GM12873 (cell line): Measurements from ENCODE around the gene ALOX15B.

Experiments
- CTCF ChIP-seq: IDR thresholded peaks from 2 replicates; pipeline ENCODE4 v1.5.1; 2012; ENCODE audit warnings: low read depth, mild to moderate bottlenecking, moderate library complexity, low read length, control low read depth; ENCODE audit not compliant: insufficient read depth; ENCODE audit errors: missing control alignments

Gene ALOX15B, protein sequence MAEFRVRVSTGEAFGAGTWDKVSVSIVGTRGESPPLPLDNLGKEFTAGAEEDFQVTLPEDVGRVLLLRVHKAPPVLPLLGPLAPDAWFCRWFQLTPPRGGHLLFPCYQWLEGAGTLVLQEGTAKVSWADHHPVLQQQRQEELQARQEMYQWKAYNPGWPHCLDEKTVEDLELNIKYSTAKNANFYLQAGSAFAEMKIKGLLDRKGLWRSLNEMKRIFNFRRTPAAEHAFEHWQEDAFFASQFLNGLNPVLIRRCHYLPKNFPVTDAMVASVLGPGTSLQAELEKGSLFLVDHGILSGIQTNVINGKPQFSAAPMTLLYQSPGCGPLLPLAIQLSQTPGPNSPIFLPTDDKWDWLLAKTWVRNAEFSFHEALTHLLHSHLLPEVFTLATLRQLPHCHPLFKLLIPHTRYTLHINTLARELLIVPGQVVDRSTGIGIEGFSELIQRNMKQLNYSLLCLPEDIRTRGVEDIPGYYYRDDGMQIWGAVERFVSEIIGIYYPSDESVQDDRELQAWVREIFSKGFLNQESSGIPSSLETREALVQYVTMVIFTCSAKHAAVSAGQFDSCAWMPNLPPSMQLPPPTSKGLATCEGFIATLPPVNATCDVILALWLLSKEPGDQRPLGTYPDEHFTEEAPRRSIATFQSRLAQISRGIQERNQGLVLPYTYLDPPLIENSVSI

GRCh38 chr17:8038954-8039610 is at the start of gene ALOX15B:
Gene ALOX15B, plus strand, starts transcription at chr17:8039059. Its CDS starts 97 bp downstream, at chr17:8039156.
- no peak for TF ChIP-seq CTCF

DNA sequence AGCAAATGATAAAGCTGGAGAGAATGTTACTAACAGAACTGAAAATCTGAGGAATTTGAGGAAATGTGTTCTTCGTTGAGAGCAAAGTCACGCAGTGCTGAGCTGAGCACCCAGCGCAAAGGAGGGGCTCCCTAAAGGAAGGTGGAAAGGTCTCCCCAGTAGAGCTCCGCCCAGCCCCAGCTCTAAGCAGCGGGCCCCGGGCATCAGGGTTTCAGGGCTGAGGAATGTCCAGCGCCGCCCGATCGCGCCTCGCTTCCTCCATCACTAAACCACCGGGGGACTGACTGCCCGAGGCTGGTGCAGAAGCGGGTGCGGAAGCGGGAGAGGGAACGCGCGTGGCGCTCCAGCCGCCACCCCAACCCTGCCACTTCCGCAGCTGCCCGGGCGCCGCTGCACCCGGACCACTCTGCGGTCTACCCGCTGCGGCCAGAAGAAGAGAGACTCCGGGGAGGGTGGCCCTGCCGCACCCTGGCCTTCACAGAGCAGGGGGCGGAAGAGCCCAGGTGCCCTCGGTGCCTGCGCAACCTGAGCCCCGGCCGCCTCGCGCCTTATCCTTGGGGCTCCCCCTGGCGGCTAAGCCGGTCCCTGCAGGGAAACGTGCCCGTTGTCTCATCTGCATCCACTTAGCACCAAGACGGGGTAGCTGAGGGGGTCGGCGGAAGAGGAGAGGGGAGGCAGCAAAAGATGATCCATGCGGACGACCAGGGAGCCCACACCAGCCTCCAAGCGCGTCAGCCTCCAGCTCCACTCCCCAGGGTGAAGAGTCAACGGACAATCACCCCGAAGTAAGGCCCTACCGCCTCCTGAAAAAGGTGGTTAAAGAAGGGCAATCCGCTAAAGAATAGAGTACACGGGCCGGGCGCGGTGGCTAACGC is 48.8 kb upstream of the ALOX15B start:
- peak; percentile 94 for TF ChIP-seq CTCF

GRCh38 chr17:7992516-7992915 is 46.3 kb upstream of the ALOX15B start:
- TF ChIP-seq CTCF: no peak

- no peak for TF ChIP-seq CTCF
These were observed 45.9 kb upstream of the ALOX15B start for GRCh38 chr17:7992924-7993323.

DNA sequence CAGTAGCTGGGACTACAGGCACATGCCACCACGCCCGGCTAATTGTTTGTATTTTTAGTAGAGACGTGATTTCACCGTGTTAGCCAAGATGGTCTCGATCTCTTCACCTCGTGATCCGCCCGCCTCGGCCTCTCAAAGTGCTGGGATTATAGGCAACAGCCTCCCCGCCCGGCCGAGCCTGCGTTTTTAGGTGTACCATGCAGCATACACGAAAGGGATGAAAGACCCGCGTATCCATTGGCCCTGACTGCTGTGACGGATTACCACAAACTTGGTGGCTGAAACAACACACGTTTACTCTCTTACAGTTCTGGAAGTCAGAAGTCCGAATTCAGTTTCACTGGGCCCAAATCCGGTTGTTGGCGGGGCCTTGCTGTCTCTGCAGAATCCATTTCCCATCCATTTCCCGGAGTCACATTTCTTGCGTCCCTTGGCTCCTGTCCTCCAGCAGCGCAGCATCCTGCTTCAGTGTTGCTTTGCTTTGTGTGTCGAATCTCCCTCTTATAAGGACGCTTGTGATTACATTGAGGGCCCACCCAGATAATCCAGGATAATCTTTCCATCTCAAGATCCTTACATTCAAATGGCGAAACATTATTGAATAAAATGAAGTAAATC is 44.8 kb upstream of the ALOX15B start:
- no peak for TF ChIP-seq CTCF

- TF ChIP-seq CTCF: no peak
These were observed 43.1 kb upstream of the ALOX15B start for GRCh38 chr17:7995724-7996123.
